Stimulated activated CD8-positive, alpha-beta memory T cell treated with anti-CD3 and anti-CD28 coated beads, Interleukin-2, amount 100 ng/mL, for 48 hours (primary cell): Measurements from ENCODE around the gene COMMD1.
"Not testable (repeated sequence)": the region's sequence is repeated elsewhere in the genome, so short reads cannot be mapped to it uniquely, and the experiment has no call there.

Experiments
- DNase-seq, 2 donors: peaks; one replicate each; pipeline ENCODE4 v3.0.0-alpha.2; 2020; ENCODE audit warnings: low read depth in 2 of 2

COMMD1 gene

GRCh38 chr2:62074233-62074632 is 168.8 kb downstream of the COMMD1 start:
- no peak for DNase-seq

- no peak for DNase-seq
Observed at GRCh38 chr2:62076980-62077638, 171.6 kb downstream of the COMMD1 start.

DNA sequence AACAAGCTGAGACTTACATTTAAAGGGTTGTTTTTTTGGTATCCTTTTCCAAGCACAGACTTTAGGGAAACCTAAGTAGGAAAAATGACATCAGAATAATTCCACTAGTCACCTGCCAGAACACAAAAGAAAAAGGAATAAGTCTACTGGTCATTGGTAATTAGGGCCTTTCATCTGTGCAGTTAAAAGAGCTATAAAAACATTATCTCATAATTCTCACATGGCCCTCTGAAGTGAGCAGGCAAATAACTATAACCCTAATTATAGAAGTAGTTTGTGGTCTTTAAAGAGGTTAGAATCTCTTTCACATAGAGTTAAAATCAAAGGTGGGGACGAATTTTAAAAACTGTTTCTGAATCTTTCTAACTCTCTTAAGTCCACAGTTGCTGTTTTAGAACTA is 179.3 kb downstream of the COMMD1 start:
- no peak for DNase-seq

- DNase-seq = no peak
Observed at GRCh38 chr2:62089658-62090057, 184.2 kb downstream of the COMMD1 start.

DNA sequence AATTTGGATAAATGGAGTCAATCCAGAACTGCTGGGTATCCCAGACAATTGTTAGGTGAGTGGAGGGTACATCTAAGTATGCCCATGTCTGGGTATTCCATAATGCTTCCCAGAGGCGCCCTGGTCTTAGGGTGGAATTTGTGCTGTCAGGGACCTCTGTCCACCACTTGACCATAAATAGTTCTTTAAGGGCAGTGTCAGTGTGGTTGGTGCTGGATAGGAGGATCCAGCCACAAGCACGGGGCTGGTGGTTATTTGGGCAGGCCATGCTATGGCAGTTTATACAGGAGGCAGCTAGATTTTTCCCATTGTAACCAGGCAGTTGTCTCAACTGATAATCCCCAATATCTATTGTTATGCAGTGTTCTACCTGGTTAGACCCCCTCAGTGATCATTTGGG is 186.0 kb downstream of the COMMD1 start:
- no peak for DNase-seq

- DNase-seq = no peak
Observed at GRCh38 chr2:62099050-62099449, 193.6 kb downstream of the COMMD1 start.

GRCh38 chr2:62099523-62100175 is 194.2 kb downstream of the COMMD1 start:
- DNase-seq = no peak

GRCh38 chr2:62101886-62102285 is 196.4 kb downstream of the COMMD1 start:
- no peak for DNase-seq

GRCh38 chr2:62102402-62102920 is 197.0 kb downstream of the COMMD1 start:
- DNase-seq = no peak

GRCh38 chr2:62109554-62109953 is 204.1 kb downstream of the COMMD1 start:
- DNase-seq = no peak

- DNase-seq = no peak
Observed at GRCh38 chr2:62110415-62111025, 205.0 kb downstream of the COMMD1 start.

DNA sequence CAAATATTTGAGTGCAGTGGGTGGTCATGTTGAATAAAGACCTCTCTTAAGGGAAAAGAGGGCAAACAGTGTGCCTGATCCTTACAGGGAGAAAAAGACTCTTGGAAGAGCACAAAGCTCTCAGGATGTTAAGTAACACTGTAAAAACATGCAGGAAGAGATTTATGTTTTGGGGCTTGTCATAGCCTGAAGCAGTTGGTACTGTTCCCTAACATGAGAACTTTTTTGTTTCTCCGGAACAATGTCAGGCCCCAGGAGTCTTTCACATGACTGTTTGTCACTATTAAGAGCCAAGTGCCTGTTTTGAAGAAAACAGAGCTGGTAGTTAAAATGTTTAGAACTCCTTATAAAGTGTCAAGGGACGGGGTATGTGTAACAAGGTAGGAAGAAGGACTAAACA is 206.7 kb downstream of the COMMD1 start:
- DNase-seq = no peak

GRCh38 chr2:62114564-62114963 is 209.1 kb downstream of the COMMD1 start:
- no peak for DNase-seq

GRCh38 chr2:62116983-62117382 is 211.5 kb downstream of the COMMD1 start:
- no peak for DNase-seq

- no peak for DNase-seq
Observed at GRCh38 chr2:62118160-62118559, 212.7 kb downstream of the COMMD1 start.

- DNase-seq = no peak
Observed at GRCh38 chr2:62119311-62119974, 214.0 kb downstream of the COMMD1 start.

DNA sequence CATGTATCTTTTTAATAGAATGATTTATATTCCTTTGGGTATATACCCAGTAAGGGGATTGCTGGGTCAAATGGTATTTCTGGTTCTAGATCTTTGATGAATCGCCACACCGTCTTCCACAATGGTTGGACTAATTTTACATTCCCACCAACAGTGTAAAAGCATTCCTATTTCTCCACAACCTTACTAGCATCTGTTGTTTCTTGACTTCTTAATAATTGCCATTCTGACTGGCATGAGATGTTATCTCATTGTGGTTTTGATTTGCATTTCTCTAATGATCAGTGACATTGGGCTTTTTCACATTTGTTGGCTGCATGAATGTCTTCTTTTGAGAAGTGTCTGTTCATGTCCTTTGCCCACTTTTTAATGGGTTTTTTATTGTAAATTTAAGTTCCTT is 220.8 kb downstream of the COMMD1 start:
- not testable (repeated sequence) for DNase-seq

DNA sequence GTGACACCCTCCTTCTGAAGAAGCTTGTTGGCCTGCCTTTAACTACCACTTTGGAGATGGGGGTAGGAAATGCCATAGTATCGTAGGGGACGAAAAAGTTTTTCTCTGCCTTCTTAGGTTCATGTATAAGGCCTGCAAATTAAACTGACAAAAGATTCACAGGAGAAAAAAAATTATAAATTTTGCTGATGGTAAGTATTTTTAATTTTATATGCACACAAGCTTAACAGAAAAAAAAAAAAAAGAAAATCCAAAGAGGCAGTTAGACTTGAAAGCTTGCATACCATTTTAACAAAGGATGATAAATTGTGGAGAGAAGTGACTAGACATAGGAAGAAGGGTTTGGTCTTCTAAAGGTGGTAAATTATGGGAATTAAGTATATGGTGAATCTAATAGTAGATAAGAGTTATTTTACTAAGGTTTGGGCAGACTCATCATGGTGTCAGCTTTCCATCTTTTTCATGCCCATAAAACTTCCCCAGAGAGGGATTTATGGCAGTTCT is 227.9 kb downstream of the COMMD1 start:
- DNase-seq = no peak

DNA sequence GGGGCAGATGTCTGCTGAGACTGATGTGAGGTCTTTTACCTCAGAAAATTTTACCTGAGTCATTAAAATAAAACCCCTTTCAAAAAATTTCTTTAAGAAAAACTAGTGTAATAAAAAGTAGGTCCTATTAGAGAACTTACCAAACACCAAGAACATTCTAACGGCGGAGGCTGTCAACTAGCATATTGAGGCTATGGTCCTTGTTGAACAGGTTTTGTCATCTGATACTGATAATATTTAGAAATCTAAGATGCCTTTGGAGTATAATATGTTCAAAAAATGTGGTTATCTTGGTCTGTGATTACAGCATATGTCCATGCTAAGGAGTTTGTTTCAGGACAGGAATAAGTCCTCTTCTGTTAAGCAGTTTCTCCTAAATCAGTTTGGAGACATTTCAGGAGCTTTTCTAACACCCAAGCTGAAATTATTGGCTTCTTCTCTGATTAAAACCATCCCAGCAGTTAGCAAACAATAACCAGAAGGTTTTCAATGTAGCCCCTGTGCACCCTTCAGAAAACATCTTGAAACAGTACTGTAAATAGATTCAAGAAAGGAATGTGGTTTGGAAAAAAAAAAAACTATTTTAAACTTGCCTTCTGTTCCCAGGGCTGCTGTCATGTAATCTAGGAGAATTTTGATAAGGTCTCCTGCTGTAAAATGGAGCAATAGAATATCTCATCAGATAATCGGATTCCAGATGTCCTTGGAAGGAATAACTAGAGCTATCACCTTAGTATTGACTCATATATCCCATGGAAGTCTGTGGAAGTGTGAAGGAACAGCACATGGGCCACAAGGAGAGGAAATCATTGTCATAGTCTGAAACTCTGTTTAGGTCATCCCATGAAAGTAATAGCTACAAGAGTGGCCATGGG is 231.7 kb downstream of the COMMD1 start:
- no peak for DNase-seq

DNA sequence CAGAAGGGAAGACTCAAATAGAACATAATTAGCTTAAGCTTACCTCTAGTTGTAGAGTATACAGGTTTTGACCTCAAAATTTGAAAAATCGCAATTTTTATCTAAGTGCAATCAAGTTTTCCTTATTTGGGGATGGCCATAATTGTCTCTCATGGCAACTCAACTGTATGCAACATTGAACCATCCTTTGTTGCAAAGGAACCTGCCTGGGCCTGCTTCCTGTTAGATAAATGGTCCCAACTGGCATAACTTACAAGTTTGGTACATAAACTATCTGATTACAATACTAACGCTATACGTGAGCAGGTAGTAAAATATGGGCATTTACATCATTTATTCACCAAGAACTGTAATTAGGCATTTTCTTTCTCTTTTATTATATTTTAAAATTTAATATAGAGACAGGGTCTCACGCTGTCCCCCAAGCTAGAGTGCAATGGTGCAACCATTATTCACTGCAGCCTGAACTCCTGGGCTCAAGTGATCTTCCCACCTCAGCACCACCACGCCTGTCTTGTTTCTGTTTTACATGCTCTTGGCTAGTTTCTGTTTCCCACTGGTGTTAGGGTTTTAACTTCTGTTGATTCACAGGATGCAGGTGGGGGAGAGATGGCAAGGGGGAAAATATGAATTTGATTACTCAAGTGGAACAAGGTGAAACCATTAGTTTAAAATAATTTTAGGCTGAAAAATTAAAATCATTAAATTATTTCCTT is 235.1 kb downstream of the COMMD1 start:
- DNase-seq = no peak
